ENCODE results near the gene OLA1. TPM values are rescaled to one million over a fixed set of nuclear protein-coding genes. Genes with fewer than 3 reads are reported as not detected.

The OLA1 gene
- total RNA-seq, 1 experiment from 2014 or later = 182 TPM

GRCh38 chr2:174059178-174059883, 189.0 kb downstream of the OLA1 start:
- ATAC-seq = peak; percentile 80
- H3K27ac ChIP-seq (ENCODE audit: low read length) = peak overlapping the region; percentile 39
- no peaks in the 10 kb centered on the region for H3F3A ChIP-seq (ENCODE audit: low read length, unreplicated experiment)
- no peak overlapping the region for H3K9ac ChIP-seq (ENCODE audit: low read length)
- no peak overlapping the region for H3K4me3 ChIP-seq (ENCODE audit: low read length)
- intact Hi-C loops (cut with micrococcal nuclease) = no loop called here
- H2AFZ ChIP-seq (ENCODE audit: low read length) = peak overlapping the region; percentile 3
- no peaks in the 10 kb centered on the region for H3K79me2 ChIP-seq (ENCODE audit: low read length)
- no peaks in the 10 kb centered on the region for H3K27me3 ChIP-seq (ENCODE audit: low read length)
- peaks cover 9% of the 10 kb centered on the region; the same call in 1 of the 2 replicates for H3K4me1 ChIP-seq (ENCODE audit: insufficient read depth, low read length)
- no peaks in the 10 kb centered on the region for H3K9me2 ChIP-seq (replicated peaks; ENCODE audit: low read length)
- H3K36me3 ChIP-seq (ENCODE audit: low read depth, low read length) = no peaks in the 10 kb centered on the region
- no peaks in the 10 kb centered on the region for H3K9me3 ChIP-seq (ENCODE audit: low read length)
- TF ChIP-seq EZH2phosphoT487 (IDR thresholded peaks at IDR 0.05; ENCODE audit: borderline replicate concordance, low read length) = no peak
- TF ChIP-seq EZH2 (IDR thresholded peaks at IDR 0.05; ENCODE audit: low read length, unreplicated experiment) = no peak
- TF ChIP-seq, protein P1, sequence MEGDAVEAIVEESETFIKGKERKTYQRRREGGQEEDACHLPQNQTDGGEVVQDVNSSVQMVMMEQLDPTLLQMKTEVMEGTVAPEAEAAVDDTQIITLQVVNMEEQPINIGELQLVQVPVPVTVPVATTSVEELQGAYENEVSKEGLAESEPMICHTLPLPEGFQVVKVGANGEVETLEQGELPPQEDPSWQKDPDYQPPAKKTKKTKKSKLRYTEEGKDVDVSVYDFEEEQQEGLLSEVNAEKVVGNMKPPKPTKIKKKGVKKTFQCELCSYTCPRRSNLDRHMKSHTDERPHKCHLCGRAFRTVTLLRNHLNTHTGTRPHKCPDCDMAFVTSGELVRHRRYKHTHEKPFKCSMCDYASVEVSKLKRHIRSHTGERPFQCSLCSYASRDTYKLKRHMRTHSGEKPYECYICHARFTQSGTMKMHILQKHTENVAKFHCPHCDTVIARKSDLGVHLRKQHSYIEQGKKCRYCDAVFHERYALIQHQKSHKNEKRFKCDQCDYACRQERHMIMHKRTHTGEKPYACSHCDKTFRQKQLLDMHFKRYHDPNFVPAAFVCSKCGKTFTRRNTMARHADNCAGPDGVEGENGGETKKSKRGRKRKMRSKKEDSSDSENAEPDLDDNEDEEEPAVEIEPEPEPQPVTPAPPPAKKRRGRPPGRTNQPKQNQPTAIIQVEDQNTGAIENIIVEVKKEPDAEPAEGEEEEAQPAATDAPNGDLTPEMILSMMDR (conservative IDR thresholded peaks at IDR 0.05; ENCODE audit: low read depth, low read length) = no peak
- H3K4me2 ChIP-seq (ENCODE audit: low read length) = no peak overlapping the region
- no TSS peak for BruUV-seq (replicated peaks)
- H4K20me1 ChIP-seq (ENCODE audit: low read length) = no peaks in the 10 kb centered on the region
- DNase-seq = peak; percentile 42
- CTCF ChIA-PET = no interaction called here
- POLR2A ChIA-PET (ENCODE audit: unreplicated experiment) = interaction anchor here (0.6 kb wide), 1 partner anchor 70 kb away, joined by 3 read pairs; no protein-coding TSS in a partner anchor

- intact Hi-C loops (cut with micrococcal nuclease) = no loop called here
- DNase-seq (no peak), ATAC-seq (no peak)
- no peak overlapping the region for H3K27ac ChIP-seq (ENCODE audit: low read length)
- ChIA-PET POLR2A (ENCODE audit: unreplicated experiment) (interaction anchor here (0.7 kb wide), 1 partner anchor 60 kb away, joined by 3 read pairs; no protein-coding TSS in a partner anchor), CTCF (no interaction called here)
- peaks cover 16% of the 10 kb centered on the region; the same call in 1 of the 2 replicates for H3K4me1 ChIP-seq (ENCODE audit: insufficient read depth, low read length)
- no peaks in the 10 kb centered on the region for H3F3A ChIP-seq (ENCODE audit: low read length, unreplicated experiment)
- no peaks in the 10 kb centered on the region for H3K36me3 ChIP-seq (ENCODE audit: low read depth, low read length)
- no peak overlapping the region for H3K4me2 ChIP-seq (ENCODE audit: low read length)
- H3K9me2 ChIP-seq (replicated peaks; ENCODE audit: low read length) = no peaks in the 10 kb centered on the region
- H3K79me2 ChIP-seq (ENCODE audit: low read length) = no peaks in the 10 kb centered on the region
- no peak overlapping the region; the same call in 1 of the 2 replicates for H2AFZ ChIP-seq (ENCODE audit: low read length)
- TF ChIP-seq EZH2phosphoT487 (IDR thresholded peaks at IDR 0.05; ENCODE audit: borderline replicate concordance, low read length) (no peak), EZH2 (IDR thresholded peaks at IDR 0.05; ENCODE audit: low read length, unreplicated experiment) (no peak)
- TF ChIP-seq, protein P1 (conservative IDR thresholded peaks at IDR 0.05; ENCODE audit: low read depth, low read length) = no peak
- H3K9ac ChIP-seq (ENCODE audit: low read length) = no peak overlapping the region
- H4K20me1 ChIP-seq (ENCODE audit: low read length) = no peaks in the 10 kb centered on the region
- no peaks in the 10 kb centered on the region for H3K9me3 ChIP-seq (ENCODE audit: low read length)
- BruUV-seq (replicated peaks) = no TSS peak
- H3K27me3 ChIP-seq (ENCODE audit: low read length) = no peaks in the 10 kb centered on the region
- H3K4me3 ChIP-seq (ENCODE audit: low read length) = no peak overlapping the region
Observed at GRCh38 chr2:174058456-174058855, 189.9 kb downstream of the OLA1 start.

DNA sequence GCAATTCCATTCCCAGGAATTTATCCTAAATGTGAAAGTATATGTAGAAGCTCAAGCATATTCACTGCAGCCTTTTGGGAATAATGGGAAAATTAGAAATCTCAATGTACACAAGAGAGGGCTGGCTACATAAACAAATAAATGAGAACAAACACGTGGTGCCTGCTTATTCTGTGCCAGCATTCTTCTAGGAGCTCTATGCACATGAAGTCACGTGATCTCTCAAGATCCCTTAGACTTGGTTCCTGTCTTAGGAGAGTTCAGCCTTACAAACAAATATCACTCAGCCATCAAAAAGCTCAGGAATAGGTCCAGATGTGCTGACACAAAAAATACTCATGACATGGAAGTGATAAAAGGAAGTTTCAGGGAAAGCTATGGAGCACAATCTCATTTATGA, 190.3 kb downstream of the OLA1 start:
- ATAC-seq = no peak
- BruUV-seq (replicated peaks) = no TSS peak
- intact Hi-C loops (cut with micrococcal nuclease) = no loop called here

More for the DNA sequence above, 190.3 kb downstream of the OLA1 start:
- H3K4me2 ChIP-seq (ENCODE audit: low read length) = no peak overlapping the region
- ChIA-PET POLR2A (ENCODE audit: unreplicated experiment) (no interaction called here), CTCF (no interaction called here)
- TF ChIP-seq EZH2phosphoT487 (IDR thresholded peaks at IDR 0.05; ENCODE audit: borderline replicate concordance, low read length) = no peak
- no peak for TF ChIP-seq EZH2 (IDR thresholded peaks at IDR 0.05; ENCODE audit: low read length, unreplicated experiment)
- TF ChIP-seq, protein P1 (conservative IDR thresholded peaks at IDR 0.05; ENCODE audit: low read depth, low read length) = no peak
- no peaks in the 10 kb centered on the region for H3K9me2 ChIP-seq (replicated peaks; ENCODE audit: low read length)
- H4K20me1 ChIP-seq (ENCODE audit: low read length) = no peaks in the 10 kb centered on the region
- H3K9ac ChIP-seq (ENCODE audit: low read length) = no peak overlapping the region
- DNase-seq = no peak
- no peak overlapping the region for H2AFZ ChIP-seq (ENCODE audit: low read length)
- H3K4me3 ChIP-seq (ENCODE audit: low read length) = no peak overlapping the region
- H3K9me3 ChIP-seq (ENCODE audit: low read length) = no peaks in the 10 kb centered on the region
- H3F3A ChIP-seq (ENCODE audit: low read length, unreplicated experiment) = no peaks in the 10 kb centered on the region
- H3K27ac ChIP-seq (ENCODE audit: low read length) = no peak overlapping the region
- H3K79me2 ChIP-seq (ENCODE audit: low read length) = no peaks in the 10 kb centered on the region
- no peaks in the 10 kb centered on the region for H3K27me3 ChIP-seq (ENCODE audit: low read length)
- peaks cover 17% of the 10 kb centered on the region; the same call in 1 of the 2 replicates for H3K4me1 ChIP-seq (ENCODE audit: insufficient read depth, low read length)
- no peaks in the 10 kb centered on the region for H3K36me3 ChIP-seq (ENCODE audit: low read depth, low read length)

Data from PC-3 (cell line).